ENCODE data around the gene PRR33.

The PRR33 gene

GRCh38 chr11:1859004-1859403, 32.7 kb downstream of the PRR33 start:
- Histone ChIP-seq H3K36me3 (ENCODE audit: insufficient read depth) (no peaks in the 10 kb centered on the region), H3K4me2 (no peak overlapping the region), H3K27ac (no peak overlapping the region), H3K4me1 (ENCODE audit: low read depth, poor library complexity, severe bottlenecking) (peaks cover 10% of the 10 kb centered on the region), H3K27me3 (ENCODE audit: insufficient read depth, low read depth) (peaks cover 89% of the 10 kb centered on the region), H3K9ac (no peak overlapping the region), H3K4me3 (IDR thresholded peaks at IDR 0.05; ENCODE audit: insufficient read depth, low read depth, low read length) (no peak overlapping the region), H4K20me1 (ENCODE audit: insufficient read depth) (no peaks in the 10 kb centered on the region), H2AFZ (ENCODE audit: low read depth) (no peak overlapping the region), H3K79me2 (ENCODE audit: insufficient read depth, low read depth) (no peaks in the 10 kb centered on the region)
- TF ChIP-seq, protein P1, sequence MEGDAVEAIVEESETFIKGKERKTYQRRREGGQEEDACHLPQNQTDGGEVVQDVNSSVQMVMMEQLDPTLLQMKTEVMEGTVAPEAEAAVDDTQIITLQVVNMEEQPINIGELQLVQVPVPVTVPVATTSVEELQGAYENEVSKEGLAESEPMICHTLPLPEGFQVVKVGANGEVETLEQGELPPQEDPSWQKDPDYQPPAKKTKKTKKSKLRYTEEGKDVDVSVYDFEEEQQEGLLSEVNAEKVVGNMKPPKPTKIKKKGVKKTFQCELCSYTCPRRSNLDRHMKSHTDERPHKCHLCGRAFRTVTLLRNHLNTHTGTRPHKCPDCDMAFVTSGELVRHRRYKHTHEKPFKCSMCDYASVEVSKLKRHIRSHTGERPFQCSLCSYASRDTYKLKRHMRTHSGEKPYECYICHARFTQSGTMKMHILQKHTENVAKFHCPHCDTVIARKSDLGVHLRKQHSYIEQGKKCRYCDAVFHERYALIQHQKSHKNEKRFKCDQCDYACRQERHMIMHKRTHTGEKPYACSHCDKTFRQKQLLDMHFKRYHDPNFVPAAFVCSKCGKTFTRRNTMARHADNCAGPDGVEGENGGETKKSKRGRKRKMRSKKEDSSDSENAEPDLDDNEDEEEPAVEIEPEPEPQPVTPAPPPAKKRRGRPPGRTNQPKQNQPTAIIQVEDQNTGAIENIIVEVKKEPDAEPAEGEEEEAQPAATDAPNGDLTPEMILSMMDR (conservative IDR thresholded peaks at IDR 0.05; ENCODE audit: low read depth, low read length) = no peak

GRCh38 chr11:1858576-1858975, 33.1 kb downstream of the PRR33 start:
- Histone ChIP-seq H3K79me2 (ENCODE audit: insufficient read depth, low read depth) (no peaks in the 10 kb centered on the region), H3K4me2 (no peak overlapping the region), H3K9ac (no peak overlapping the region), H4K20me1 (ENCODE audit: insufficient read depth) (no peaks in the 10 kb centered on the region), H3K27ac (no peak overlapping the region), H3K27me3 (ENCODE audit: insufficient read depth, low read depth) (peaks cover 85% of the 10 kb centered on the region), H2AFZ (ENCODE audit: low read depth) (no peak overlapping the region), H3K4me1 (ENCODE audit: low read depth, poor library complexity, severe bottlenecking) (peaks cover 10% of the 10 kb centered on the region), H3K36me3 (ENCODE audit: insufficient read depth) (no peaks in the 10 kb centered on the region), H3K4me3 (IDR thresholded peaks at IDR 0.05; ENCODE audit: insufficient read depth, low read depth, low read length) (no peak overlapping the region)
- TF ChIP-seq, protein P1 (conservative IDR thresholded peaks at IDR 0.05; ENCODE audit: low read depth, low read length) = no peak

GRCh38 chr11:1858154-1858553, 33.5 kb downstream of the PRR33 start:
- no peak overlapping the region for H3K4me2 ChIP-seq

GRCh38 chr11:1857064-1857463, 34.6 kb downstream of the PRR33 start:
- Histone ChIP-seq H3K4me1 (ENCODE audit: low read depth, poor library complexity, severe bottlenecking) (peaks cover 24% of the 10 kb centered on the region), H4K20me1 (ENCODE audit: insufficient read depth) (no peaks in the 10 kb centered on the region), H3K4me3 (IDR thresholded peaks at IDR 0.05; ENCODE audit: insufficient read depth, low read depth, low read length) (no peak overlapping the region), H3K4me2 (no peak overlapping the region), H3K36me3 (ENCODE audit: insufficient read depth) (no peaks in the 10 kb centered on the region), H3K27me3 (ENCODE audit: insufficient read depth, low read depth) (peaks cover 74% of the 10 kb centered on the region), H3K9ac (no peak overlapping the region), H2AFZ (ENCODE audit: low read depth) (no peak overlapping the region), H3K79me2 (ENCODE audit: insufficient read depth, low read depth) (no peaks in the 10 kb centered on the region), H3K27ac (no peak overlapping the region)
- TF ChIP-seq, protein P1 (conservative IDR thresholded peaks at IDR 0.05; ENCODE audit: low read depth, low read length) = no peak

More at GRCh38 chr11:1858154-1858553, 33.5 kb downstream of the PRR33 start:
- Histone ChIP-seq H3K27ac (no peak overlapping the region), H4K20me1 (ENCODE audit: insufficient read depth) (no peaks in the 10 kb centered on the region), H2AFZ (ENCODE audit: low read depth) (no peak overlapping the region), H3K36me3 (ENCODE audit: insufficient read depth) (no peaks in the 10 kb centered on the region), H3K27me3 (ENCODE audit: insufficient read depth, low read depth) (peaks cover 80% of the 10 kb centered on the region), H3K4me3 (IDR thresholded peaks at IDR 0.05; ENCODE audit: insufficient read depth, low read depth, low read length) (no peak overlapping the region), H3K9ac (no peak overlapping the region), H3K4me1 (ENCODE audit: low read depth, poor library complexity, severe bottlenecking) (peaks cover 14% of the 10 kb centered on the region), H3K79me2 (ENCODE audit: insufficient read depth, low read depth) (no peaks in the 10 kb centered on the region)
- TF ChIP-seq, protein P1 (conservative IDR thresholded peaks at IDR 0.05; ENCODE audit: low read depth, low read length) = no peak
